Measurements from ENCODE around the gene STK32B.

The STK32B gene

DNA sequence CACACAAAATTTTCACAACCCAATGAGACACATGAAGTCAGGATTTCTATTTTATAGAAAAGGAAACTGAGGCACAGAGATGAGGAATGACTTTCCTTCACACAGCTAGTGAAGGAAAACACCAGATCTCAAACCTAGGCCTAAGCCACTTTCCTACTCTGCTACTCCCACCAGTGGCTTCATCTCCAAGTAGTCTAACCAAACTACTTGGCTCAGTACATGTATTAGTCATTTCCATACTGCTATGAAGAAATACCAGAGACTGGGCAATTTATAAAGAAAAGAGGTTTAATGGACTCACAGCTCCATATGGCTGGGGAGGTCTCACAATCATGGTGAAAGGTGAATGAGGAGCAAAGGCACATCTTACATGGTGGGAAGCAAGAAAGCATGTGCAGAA, 460.5 kb downstream of the STK32B start:
- TF ChIP-seq FOXA1 (IDR thresholded peaks at IDR 0.05), result no peak
- TF ChIP-seq LEF1 (IDR thresholded peaks at IDR 0.05; ENCODE audit: borderline replicate concordance), result no peak
- TF ChIP-seq, protein P1, sequence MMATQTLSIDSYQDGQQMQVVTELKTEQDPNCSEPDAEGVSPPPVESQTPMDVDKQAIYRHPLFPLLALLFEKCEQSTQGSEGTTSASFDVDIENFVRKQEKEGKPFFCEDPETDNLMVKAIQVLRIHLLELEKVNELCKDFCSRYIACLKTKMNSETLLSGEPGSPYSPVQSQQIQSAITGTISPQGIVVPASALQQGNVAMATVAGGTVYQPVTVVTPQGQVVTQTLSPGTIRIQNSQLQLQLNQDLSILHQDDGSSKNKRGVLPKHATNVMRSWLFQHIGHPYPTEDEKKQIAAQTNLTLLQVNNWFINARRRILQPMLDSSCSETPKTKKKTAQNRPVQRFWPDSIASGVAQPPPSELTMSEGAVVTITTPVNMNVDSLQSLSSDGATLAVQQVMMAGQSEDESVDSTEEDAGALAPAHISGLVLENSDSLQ (IDR thresholded peaks at IDR 0.05), result no peak
- no peak for TF ChIP-seq HDGF (IDR thresholded peaks at IDR 0.05; ENCODE audit: borderline replicate concordance)
- TF ChIP-seq CTBP1 (IDR thresholded peaks at IDR 0.05; ENCODE audit: borderline replicate concordance), result no peak
- TF ChIP-seq BHLHE40 (IDR thresholded peaks at IDR 0.05; ENCODE audit: borderline replicate concordance), result no peak
- no peak for TF ChIP-seq ARNT (IDR thresholded peaks at IDR 0.05)
- TF ChIP-seq SUZ12 (IDR thresholded peaks at IDR 0.05), result no peak
- no peak for TF ChIP-seq NFRKB (IDR thresholded peaks at IDR 0.05)
- TF ChIP-seq ELF4 (IDR thresholded peaks at IDR 0.05), result no peak
- no peak for TF ChIP-seq L3MBTL2 (conservative IDR thresholded peaks at IDR 0.05)
- TF ChIP-seq TARDBP (IDR thresholded peaks at IDR 0.05), result no peak
- no peak for TF ChIP-seq SP1 (IDR thresholded peaks at IDR 0.05)
- no peak for TF ChIP-seq FOXM1 (IDR thresholded peaks at IDR 0.05; ENCODE audit: borderline replicate concordance)
- no peak for TF ChIP-seq ZNF384 (IDR thresholded peaks at IDR 0.05)
- TF ChIP-seq FOXK2 (IDR thresholded peaks at IDR 0.05), result no peak
- CTCF ChIA-PET, result no interaction called here
- POLR2A ChIA-PET, result no interaction called here
- DNase-seq (ENCODE audit: extremely low spot score), result no peak

DNA sequence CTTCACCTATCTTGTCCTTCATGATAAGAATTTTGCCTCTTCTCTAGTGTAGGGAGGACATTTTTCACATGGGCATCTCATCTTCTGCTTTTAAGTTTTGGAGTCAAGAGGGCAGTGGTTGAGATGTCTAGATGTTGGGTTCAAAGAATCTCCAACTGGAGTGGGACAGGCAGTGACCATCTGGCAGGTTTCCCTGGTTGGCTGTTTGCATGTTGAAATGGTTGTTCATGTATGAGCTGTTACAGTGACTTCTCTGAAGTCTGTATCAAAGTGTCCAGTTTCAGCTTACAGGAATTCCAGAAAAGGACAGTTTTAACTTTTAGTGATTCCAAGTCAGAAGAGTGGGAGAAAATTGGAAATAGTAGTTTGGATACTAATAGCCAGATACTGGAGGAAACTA, 464.4 kb downstream of the STK32B start:
- CTCF ChIA-PET, result interaction anchor here (0.6 to 1.3 kb wide), 3 partner anchors 56 to 315 kb away, joined by 3 to 4 read pairs (median 3); no protein-coding TSS in a partner anchor

DNA sequence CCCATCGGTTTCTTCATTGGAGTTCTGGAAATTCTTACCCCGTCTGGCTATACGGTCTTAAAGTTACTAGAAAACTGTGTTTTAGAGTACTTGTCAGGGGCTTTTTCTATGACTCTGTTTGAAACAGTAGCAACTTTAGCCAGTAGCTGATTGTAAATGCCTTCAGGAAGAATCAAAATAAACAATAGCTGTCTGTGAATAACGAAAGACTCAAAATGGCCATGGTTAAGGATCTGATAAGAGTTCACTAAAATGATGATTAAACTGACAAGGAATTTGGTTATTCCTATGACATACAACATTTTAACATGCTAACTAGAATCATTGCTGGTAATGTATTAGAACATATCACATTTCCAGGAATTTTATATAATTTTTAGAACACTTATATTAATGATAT, 466.1 kb downstream of the STK32B start:
- no peak for TF ChIP-seq L3MBTL2 (conservative IDR thresholded peaks at IDR 0.05)
- TF ChIP-seq FOXA1 (IDR thresholded peaks at IDR 0.05), result no peak
- TF ChIP-seq ARNT (IDR thresholded peaks at IDR 0.05), result no peak
- no peak for TF ChIP-seq FOXM1 (IDR thresholded peaks at IDR 0.05; ENCODE audit: borderline replicate concordance)
- no peak for TF ChIP-seq SUZ12 (IDR thresholded peaks at IDR 0.05)
- TF ChIP-seq CTBP1 (IDR thresholded peaks at IDR 0.05; ENCODE audit: borderline replicate concordance), result no peak
- TF ChIP-seq LEF1 (IDR thresholded peaks at IDR 0.05; ENCODE audit: borderline replicate concordance), result no peak
- no peak for TF ChIP-seq HDGF (IDR thresholded peaks at IDR 0.05; ENCODE audit: borderline replicate concordance)
- no peak for TF ChIP-seq TARDBP (IDR thresholded peaks at IDR 0.05)
- TF ChIP-seq, protein P1 (IDR thresholded peaks at IDR 0.05), result no peak
- ChIA-PET POLR2A (no interaction called here), CTCF (no interaction called here)
- no peak for DNase-seq (ENCODE audit: extremely low spot score)

More for the DNA sequence above, 464.4 kb downstream of the STK32B start:
- no peak for TF ChIP-seq ELF4 (IDR thresholded peaks at IDR 0.05)
- TF ChIP-seq NFRKB (IDR thresholded peaks at IDR 0.05), result no peak
- POLR2A ChIA-PET, result no interaction called here
- no peak for DNase-seq (ENCODE audit: extremely low spot score)

DNA sequence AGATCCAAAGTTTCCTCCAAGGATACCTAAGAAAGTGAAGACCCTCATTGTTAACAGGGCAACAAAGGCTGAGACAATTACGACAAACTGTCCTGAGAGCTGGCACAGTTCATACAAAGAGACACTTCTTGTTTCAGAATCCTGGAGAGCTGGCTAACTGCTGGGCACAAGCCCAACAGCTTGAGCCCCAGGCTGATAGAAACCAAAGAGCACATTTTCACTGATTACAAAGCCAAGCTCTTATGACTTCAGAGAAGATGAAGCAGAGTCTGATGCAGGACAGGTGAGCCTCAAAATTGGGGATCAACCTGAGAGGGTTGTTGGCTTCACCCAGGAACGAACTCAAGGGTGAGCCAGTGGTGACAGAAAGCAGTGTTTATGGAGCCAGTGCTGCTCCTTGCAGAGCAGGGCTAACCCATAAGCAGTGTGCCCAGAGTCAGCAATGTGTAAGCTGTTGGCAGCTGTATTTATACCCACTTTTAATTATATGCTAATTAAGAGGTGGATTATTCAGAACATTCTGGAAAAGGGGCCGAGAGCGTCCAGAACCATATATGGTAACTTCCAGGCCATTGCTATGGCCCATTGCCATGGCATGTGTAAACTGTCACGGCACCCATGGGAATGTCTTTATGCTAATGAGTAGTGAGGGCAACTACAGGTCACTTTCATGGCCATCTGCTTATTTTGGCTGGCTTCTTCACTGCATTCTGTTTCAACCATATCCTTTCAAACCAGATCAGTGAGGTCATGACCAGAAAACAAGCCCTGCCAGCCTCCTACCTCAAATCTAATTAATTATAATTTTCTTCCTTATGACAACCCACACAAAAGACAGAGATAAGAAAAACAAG, 473.4 kb downstream of the STK32B start:
- POLR2A ChIA-PET, result no interaction called here
- TF ChIP-seq FOXK2 (IDR thresholded peaks at IDR 0.05) (no peak), ELF4 (IDR thresholded peaks at IDR 0.05) (no peak), HDGF (IDR thresholded peaks at IDR 0.05; ENCODE audit: borderline replicate concordance) (no peak), BHLHE40 (IDR thresholded peaks at IDR 0.05; ENCODE audit: borderline replicate concordance) (no peak), ZNF384 (IDR thresholded peaks at IDR 0.05) (no peak), FOXA1 (IDR thresholded peaks at IDR 0.05) (no peak), SP1 (IDR thresholded peaks at IDR 0.05) (no peak), NFRKB (IDR thresholded peaks at IDR 0.05) (no peak), FOXM1 (IDR thresholded peaks at IDR 0.05; ENCODE audit: borderline replicate concordance) (no peak), CTBP1 (IDR thresholded peaks at IDR 0.05; ENCODE audit: borderline replicate concordance) (no peak), ARNT (IDR thresholded peaks at IDR 0.05) (no peak), TARDBP (IDR thresholded peaks at IDR 0.05) (no peak), SUZ12 (IDR thresholded peaks at IDR 0.05) (no peak), L3MBTL2 (conservative IDR thresholded peaks at IDR 0.05) (no peak), LEF1 (IDR thresholded peaks at IDR 0.05; ENCODE audit: borderline replicate concordance) (no peak)
- TF ChIP-seq, protein P1 (IDR thresholded peaks at IDR 0.05), result no peak
- no peak for DNase-seq (ENCODE audit: extremely low spot score)
- CTCF ChIA-PET, result interaction anchor here (0.6 kb wide), 1 partner anchor 16 kb away, joined by 4 read pairs; no protein-coding TSS in a partner anchor

DNA sequence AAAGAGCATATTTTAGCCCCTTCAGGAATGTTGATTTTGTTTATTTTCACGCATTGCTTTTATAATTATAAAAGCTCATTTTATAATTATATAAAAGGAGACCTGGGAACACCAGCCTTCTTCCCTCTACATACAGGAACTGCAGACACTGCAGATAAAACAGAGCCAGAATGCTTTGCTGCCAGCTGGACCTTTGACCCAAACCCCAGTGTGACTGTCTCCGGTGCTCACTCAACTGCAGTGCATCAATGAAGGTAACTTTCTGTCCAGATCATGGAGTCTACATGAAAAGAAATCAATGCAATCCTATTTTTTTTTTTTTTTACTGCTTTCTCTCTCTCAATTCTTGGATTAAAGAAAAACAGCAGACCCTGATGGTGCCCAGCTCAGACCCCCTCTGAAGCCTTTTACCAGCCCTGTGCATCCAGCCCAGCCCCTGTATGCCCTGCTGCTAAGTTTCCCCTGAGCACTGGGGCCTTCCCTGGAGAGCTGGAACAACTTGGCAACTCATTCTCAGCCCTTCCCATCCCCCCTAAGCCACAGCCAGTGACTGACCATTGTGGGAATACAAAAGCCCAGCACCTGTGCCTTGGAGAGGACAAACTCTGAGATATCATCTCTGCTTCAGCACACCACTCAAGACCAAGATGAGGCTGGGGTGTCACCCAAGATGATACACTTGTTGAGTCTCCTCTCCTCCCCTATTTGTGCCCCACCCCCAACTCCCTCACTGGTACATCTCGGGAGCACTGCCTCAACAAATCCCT, 475.0 kb downstream of the STK32B start:
- DNase-seq (ENCODE audit: extremely low spot score), result no peak
- ChIA-PET CTCF (no interaction called here), POLR2A (no interaction called here)
- TF ChIP-seq FOXA1 (IDR thresholded peaks at IDR 0.05) (no peak), ZNF384 (IDR thresholded peaks at IDR 0.05) (no peak), FOXM1 (IDR thresholded peaks at IDR 0.05; ENCODE audit: borderline replicate concordance) (no peak), SP1 (IDR thresholded peaks at IDR 0.05) (no peak), LEF1 (IDR thresholded peaks at IDR 0.05; ENCODE audit: borderline replicate concordance) (no peak), HDGF (IDR thresholded peaks at IDR 0.05; ENCODE audit: borderline replicate concordance) (no peak), BHLHE40 (IDR thresholded peaks at IDR 0.05; ENCODE audit: borderline replicate concordance) (no peak), SUZ12 (IDR thresholded peaks at IDR 0.05) (no peak), ELF4 (IDR thresholded peaks at IDR 0.05) (no peak), L3MBTL2 (conservative IDR thresholded peaks at IDR 0.05) (no peak), CTBP1 (IDR thresholded peaks at IDR 0.05; ENCODE audit: borderline replicate concordance) (no peak), ARNT (IDR thresholded peaks at IDR 0.05) (no peak)
- TF ChIP-seq, protein P1 (IDR thresholded peaks at IDR 0.05), result no peak
